AG04450 (cell line): ENCODE results near the gene COL20A1. TPM values are rescaled to one million over a fixed set of nuclear protein-coding genes. Genes with fewer than 3 reads are reported as not detected.

ENCODE experiments used
- CTCF ChIA-PET: fragments of 300-600, 350-600 bp; formaldehyde crosslinking; extraction: SDS; loops from one replicate; lab custom pipeline; 2022; ENCODE audit warnings: antibody characterized with exemption, inconsistent platforms; lab: Charles Lee
- POLR2A ChIA-PET: fragments of 350-600 bp; formaldehyde crosslinking; extraction: SDS; loops from one replicate; lab custom pipeline; 2021; ENCODE audit warnings: antibody characterized with exemption, inconsistent platforms; lab: Yijun Ruan, JAX
- DNase-seq: peaks from one replicate; pipeline ENCODE4 v3.0.0-alpha.2; 2011; ENCODE audit warnings: low read depth, low spot score
- H3K27ac ChIP-seq: one replicate; pipeline ENCODE4 v1.5.1; 2012; ENCODE audit warnings: low read depth, low read length, control low read depth
- H3K27me3 ChIP-seq: one replicate; pipeline ENCODE4 v1.6.0; 2012; ENCODE audit warnings: low read length; ENCODE audit not compliant: control insufficient read depth, insufficient read depth
- H3K4me3 ChIP-seq: 2 replicates; pipeline ENCODE4 v1.5.1; 2011; ENCODE audit warnings: mild to moderate bottlenecking, low read depth, low read length, control low read depth
- H3K9me3 ChIP-seq: 2 replicates; pipeline ENCODE4 v1.5.1; 2012; ENCODE audit warnings: low read length; ENCODE audit not compliant: control insufficient read depth, insufficient read depth
- polyA plus RNA-seq: library from polyadenylated mRNA; depleted of rRNA; stranded (reverse); fragments of >200 nt; gene quantifications from 2 replicates; pipeline ENCODE4 v1.2.3, GENCODE V29; 2011
- TF ChIP-seq, protein P1 (sequence below): IDR thresholded peaks from 2 replicates; pipeline ENCODE4 v1.5.1; 2011; ENCODE audit warnings: low read depth, low read length, control low read depth, inconsistent platforms

Gene COL20A1
- polyA plus RNA-seq, 1 experiment = not detected

- ChIA-PET POLR2A (no interaction called here), CTCF (no interaction called here)
- Histone ChIP-seq H3K27ac (no peak overlapping the region), H3K4me3 (no peak overlapping the region), H3K9me3 (no peaks in the 10 kb centered on the region; the same call in 1 of the 2 replicates), H3K27me3 (peaks cover 2% of the 10 kb centered on the region)
- TF ChIP-seq, protein P1, sequence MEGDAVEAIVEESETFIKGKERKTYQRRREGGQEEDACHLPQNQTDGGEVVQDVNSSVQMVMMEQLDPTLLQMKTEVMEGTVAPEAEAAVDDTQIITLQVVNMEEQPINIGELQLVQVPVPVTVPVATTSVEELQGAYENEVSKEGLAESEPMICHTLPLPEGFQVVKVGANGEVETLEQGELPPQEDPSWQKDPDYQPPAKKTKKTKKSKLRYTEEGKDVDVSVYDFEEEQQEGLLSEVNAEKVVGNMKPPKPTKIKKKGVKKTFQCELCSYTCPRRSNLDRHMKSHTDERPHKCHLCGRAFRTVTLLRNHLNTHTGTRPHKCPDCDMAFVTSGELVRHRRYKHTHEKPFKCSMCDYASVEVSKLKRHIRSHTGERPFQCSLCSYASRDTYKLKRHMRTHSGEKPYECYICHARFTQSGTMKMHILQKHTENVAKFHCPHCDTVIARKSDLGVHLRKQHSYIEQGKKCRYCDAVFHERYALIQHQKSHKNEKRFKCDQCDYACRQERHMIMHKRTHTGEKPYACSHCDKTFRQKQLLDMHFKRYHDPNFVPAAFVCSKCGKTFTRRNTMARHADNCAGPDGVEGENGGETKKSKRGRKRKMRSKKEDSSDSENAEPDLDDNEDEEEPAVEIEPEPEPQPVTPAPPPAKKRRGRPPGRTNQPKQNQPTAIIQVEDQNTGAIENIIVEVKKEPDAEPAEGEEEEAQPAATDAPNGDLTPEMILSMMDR = no peak
- DNase-seq = peak; percentile 33
These were observed 19.8 kb downstream of the COL20A1 start for GRCh38 chr20:63312690-63313348.

GRCh38 chr20:63313349-63314014 lies 20.5 kb downstream of the COL20A1 start:
- no peak for DNase-seq
- Histone ChIP-seq H3K27ac (no peak overlapping the region), H3K9me3 (no peaks in the 10 kb centered on the region; the same call in 1 of the 2 replicates), H3K4me3 (no peak overlapping the region), H3K27me3 (peaks cover 3% of the 10 kb centered on the region)
- POLR2A ChIA-PET = no interaction called here
- TF ChIP-seq, protein P1 = no peak
- CTCF ChIA-PET = no interaction called here

GRCh38 chr20:63314015-63314471 lies 21.1 kb downstream of the COL20A1 start:
- no peak for DNase-seq
- TF ChIP-seq, protein P1 = no peak
- POLR2A ChIA-PET = no interaction called here
- H3K4me3 ChIP-seq = no peak overlapping the region
- no peaks in the 10 kb centered on the region; the same call in 1 of the 2 replicates for H3K9me3 ChIP-seq
- CTCF ChIA-PET = no interaction called here
- H3K27me3 ChIP-seq = peaks cover 3% of the 10 kb centered on the region
- H3K27ac ChIP-seq = no peak overlapping the region

GRCh38 chr20:63314566-63315239 lies 21.7 kb downstream of the COL20A1 start:
- POLR2A ChIA-PET = no interaction called here
- H3K27me3 ChIP-seq = peaks cover 3% of the 10 kb centered on the region
- CTCF ChIA-PET = no interaction called here
- H3K27ac ChIP-seq = no peak overlapping the region
- no peak overlapping the region for H3K4me3 ChIP-seq
- TF ChIP-seq, protein P1 = no peak
- DNase-seq = no peak
- no peaks in the 10 kb centered on the region; the same call in 1 of the 2 replicates for H3K9me3 ChIP-seq
